Amygdala (tissue), 56 donors: ENCODE measurements around the gene STARD5.
"Not testable (repeated sequence)": the region's sequence is repeated elsewhere in the genome, so short reads cannot be mapped to it uniquely, and the experiment has no call there.

ENCODE experiments used
- DNase-seq, 56 donors: peaks; one replicate each; lab custom pipeline; 2025; lab: John Stamatoyannopoulos, UW

Gene STARD5

GRCh38 chr15:81323944-81324881, at the start of gene STARD5:
TSS of gene STARD5 (minus strand) at chr15:81324141. CDS start at chr15:81324099, 42 bp downstream.
- peak; percentile 36 to 99 (median 96) for DNase-seq

DNA sequence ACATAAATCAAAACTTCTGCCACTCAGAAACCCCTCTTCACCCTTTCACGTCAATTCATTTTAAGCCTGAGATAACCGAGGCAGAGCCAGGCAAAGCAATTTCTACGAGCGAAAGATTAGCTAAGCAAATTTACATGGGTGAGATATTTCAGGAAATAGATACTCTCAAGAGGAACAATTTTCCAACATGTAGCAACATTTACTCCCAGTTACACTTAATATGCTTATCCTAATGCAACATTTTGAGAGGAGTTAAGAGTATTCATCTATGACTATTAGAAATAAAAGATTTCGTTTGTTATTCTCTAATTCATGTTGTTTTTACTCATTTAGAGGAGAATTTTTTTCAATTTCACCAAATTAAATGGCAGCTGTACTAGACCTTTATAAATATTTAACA, 49.2 kb upstream of the STARD5 start:
- no peak for DNase-seq

DNA sequence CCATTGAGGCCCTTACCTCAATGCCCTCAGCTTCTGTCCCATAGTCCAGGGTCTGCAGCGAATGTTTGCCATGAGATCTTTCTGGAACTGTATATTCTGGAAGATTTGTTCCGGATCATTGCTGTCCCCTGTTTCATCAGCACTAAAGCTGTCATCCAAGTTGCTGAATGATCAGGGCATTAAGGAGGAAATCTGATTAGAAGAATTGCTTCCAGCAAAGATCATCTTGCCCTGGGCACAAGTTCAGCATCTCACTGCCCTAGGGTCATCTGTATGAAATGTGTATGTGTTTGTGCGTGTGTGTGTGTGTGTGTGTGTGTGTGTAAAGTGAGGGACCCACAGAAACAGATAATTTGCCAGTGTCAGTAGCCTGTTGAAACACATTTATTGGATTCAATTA, 48.6 kb upstream of the STARD5 start:
- DNase-seq = no peak

DNA sequence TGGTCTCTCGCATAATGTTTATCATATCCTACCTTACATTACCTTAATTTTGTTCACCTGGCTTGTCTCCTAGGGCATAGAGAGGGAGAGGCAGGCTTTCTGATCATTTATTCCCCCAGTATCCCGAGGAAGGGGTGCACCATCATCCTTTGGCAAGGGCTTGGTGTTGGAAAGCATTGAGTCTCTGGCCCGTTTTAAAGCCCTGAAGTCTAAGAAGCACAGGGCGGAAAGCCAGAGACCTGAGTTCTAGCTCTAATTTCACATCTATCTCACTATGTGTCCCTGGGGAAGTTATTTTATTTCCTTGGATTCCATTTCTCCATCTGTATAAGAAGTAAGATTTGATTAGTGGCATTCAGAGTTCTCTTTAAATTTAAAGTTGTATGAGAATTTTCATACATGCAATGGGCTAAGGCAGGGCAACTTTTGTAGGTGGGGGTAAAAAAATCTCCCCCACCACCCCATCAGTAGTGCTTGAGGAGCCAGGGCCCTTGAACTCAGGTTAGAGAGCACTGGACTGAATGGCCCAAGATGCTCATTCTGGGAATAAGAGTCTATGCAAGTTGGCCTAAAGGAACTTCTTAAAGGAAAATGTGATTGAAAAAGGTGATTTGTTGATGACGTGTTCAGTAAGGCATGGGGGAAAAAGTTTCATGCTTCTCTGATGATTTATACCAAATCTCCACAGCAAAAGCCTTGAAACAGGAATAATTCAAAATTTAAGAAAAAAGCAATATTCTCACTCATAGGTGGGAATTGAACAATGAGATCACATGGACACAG, 40.0 kb upstream of the STARD5 start:
- DNase-seq = no peak

GRCh38 chr15:81363276-81363675, 39.3 kb upstream of the STARD5 start:
- no peak for DNase-seq

- DNase-seq = no peak
Observed at GRCh38 chr15:81362790-81363189, 38.8 kb upstream of the STARD5 start.

GRCh38 chr15:81361891-81362290, 38.0 kb upstream of the STARD5 start:
- DNase-seq = no peak

DNA sequence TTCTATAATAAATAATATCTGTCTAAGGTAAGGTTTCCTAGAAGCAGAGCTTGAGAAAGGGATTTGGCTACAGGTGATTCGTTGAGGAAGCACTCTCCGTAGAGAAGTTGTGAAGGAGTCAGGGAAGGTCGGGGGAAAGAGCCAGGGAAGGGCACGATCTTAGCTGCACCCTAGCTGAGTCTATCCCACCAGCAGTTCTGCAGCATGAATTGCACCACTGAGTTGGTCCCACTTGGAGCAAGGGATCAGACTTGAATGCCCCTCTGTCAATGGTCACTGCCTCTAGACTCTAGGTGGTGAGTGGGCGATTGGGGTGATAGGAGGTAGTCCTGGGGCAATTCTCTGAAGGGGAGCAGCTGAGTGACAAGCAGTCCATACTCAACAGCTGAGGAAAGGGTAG, 36.5 kb upstream of the STARD5 start:
- DNase-seq = no peak

- no peak for DNase-seq
Observed at GRCh38 chr15:81358248-81358647, 34.3 kb upstream of the STARD5 start.

GRCh38 chr15:81357180-81357686, 33.3 kb upstream of the STARD5 start:
- DNase-seq = no peak

DNA sequence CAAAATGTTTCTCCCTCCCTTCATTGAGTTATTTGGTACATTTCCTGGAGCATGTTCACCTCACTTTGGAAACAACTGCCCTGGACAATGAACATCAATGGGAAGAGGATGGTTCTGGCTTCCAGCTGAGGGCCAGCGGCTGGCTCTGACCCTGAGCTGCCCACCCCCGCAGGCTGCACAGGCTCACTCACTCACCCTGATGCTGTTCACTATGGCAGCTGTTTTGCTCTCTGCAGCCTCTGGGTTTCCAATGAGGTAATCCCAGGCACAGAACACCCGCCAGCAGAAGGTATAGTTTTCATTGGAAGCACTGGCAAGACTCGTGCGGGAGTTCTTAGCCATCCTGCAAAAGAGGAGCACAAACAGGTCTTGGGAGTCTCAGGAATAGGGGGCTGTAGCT, 32.3 kb upstream of the STARD5 start:
- no peak for DNase-seq

DNA sequence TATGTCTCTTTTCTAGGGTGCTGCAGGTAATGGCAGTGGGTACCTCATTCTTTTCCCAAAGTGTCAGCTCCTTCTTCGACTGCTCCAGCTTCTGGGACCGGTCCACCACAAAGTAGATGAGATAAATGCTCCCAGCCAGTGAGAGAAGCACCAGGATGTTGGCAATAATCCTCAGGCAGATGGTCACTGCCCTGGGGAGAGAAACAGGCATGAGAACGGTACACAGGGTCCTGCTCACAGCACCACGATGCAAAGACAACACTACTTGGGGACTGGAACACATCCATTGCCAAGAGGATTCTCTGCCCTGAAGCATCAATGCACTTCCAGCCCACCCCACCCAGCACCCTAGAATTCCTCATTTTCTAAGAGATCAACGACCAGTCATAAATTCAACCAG, 27.7 kb upstream of the STARD5 start:
- DNase-seq = no peak

GRCh38 chr15:81349271-81349670, 25.3 kb upstream of the STARD5 start:
- no peak for DNase-seq

GRCh38 chr15:81348691-81349090, 24.8 kb upstream of the STARD5 start:
- not testable (repeated sequence) for DNase-seq

- DNase-seq = no peak
Observed at GRCh38 chr15:81347910-81348309, 24.0 kb upstream of the STARD5 start.

DNA sequence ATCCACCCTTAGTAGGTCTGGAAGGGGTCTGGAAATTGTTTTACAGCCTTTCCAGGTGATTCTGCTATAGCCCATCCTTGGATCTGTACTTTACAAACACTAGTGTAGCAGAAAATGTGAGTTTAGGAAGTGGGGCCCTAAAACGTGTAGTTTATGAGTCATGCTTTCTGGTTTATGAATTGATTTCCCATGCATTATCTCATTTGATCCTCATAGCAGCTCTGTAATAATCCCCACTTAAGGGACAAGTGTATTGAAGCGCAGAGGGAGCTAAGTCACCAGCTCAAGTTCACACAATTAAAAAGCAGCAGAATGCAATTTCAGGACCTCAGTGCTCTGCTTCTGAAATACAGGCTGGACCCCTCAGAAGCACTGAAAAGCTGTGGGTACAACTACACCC, 22.7 kb upstream of the STARD5 start:
- DNase-seq = no peak

- no peak for DNase-seq
Observed at GRCh38 chr15:81343371-81343770, 19.4 kb upstream of the STARD5 start.

GRCh38 chr15:81341351-81341750, 17.4 kb upstream of the STARD5 start:
- DNase-seq = no peak

DNA sequence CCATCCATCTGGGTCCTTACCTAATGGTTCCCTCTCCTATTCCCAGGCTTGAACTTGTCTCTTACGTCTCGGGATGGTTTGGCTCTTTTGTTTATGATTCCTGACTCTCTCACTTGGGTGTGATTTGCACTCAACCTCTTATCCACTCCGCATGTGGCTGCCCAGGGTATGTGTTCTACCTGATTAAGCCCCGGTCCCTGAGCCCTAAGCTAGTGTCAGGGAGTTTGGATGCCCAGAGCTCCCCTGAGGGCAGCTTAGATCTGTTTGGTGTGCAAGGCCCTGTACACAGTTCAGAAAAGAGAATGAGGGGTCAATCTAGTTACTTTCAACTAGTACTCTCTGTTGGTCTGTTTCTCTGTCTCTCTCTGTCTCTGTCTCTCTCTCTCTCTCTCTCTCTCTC, 15.9 kb upstream of the STARD5 start:
- DNase-seq = no peak

GRCh38 chr15:81339321-81339720, 15.4 kb upstream of the STARD5 start:
- no peak for DNase-seq
